ENCODE data around the gene PRIM2.
"Not testable (repeated sequence)": the region's sequence is repeated elsewhere in the genome, so short reads cannot be mapped to it uniquely, and the experiment has no call there.

DNA sequence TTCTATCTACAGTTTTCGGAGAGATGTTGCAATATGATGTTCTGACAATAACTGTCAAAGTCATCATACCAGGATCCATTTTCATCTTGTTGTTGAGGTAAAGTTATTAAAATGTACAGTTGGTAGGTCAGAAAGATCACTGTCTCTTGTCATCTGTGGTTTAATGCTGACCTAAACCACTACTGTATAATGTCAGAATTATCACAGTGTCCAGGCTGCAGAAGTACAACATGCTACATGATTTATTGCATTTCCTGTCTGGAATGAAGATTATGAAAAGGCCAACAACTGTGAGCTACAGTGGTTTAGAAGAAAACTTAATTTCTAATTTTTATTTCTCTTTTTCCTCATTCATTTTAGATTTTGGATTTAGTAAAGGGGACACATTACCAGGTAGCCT is 314.3 kb downstream of the PRIM2 start:
- TF ChIP-seq, protein P1, sequence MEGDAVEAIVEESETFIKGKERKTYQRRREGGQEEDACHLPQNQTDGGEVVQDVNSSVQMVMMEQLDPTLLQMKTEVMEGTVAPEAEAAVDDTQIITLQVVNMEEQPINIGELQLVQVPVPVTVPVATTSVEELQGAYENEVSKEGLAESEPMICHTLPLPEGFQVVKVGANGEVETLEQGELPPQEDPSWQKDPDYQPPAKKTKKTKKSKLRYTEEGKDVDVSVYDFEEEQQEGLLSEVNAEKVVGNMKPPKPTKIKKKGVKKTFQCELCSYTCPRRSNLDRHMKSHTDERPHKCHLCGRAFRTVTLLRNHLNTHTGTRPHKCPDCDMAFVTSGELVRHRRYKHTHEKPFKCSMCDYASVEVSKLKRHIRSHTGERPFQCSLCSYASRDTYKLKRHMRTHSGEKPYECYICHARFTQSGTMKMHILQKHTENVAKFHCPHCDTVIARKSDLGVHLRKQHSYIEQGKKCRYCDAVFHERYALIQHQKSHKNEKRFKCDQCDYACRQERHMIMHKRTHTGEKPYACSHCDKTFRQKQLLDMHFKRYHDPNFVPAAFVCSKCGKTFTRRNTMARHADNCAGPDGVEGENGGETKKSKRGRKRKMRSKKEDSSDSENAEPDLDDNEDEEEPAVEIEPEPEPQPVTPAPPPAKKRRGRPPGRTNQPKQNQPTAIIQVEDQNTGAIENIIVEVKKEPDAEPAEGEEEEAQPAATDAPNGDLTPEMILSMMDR (IDR thresholded peaks at IDR 0.05): not testable (repeated sequence)
- TF ChIP-seq POLR2A, POLR2AphosphoS5 (IDR thresholded peaks at IDR 0.05): not testable (repeated sequence)
